ENCODE data around the gene LHFPL3.

DNA sequence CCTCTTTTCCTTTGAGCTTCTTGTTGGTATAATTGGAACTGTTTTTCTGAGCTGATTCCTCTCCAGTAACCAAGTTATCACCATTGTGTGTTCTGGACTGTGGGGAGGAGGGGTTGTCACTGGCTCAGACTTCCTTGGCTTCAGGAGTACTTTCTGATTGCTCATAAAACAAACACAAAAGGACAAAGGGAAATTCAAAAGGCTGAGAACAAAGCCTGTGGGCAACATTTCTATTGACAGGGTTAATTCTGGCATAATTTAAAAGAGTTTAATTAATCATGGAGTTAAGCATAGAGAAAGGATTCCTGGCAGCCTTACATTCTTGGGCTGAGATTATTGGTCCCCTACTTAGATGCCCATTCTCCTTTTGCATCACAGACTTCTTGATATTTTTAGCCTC is 462.7 kb downstream of the LHFPL3 start:
- TF ChIP-seq, protein P1, sequence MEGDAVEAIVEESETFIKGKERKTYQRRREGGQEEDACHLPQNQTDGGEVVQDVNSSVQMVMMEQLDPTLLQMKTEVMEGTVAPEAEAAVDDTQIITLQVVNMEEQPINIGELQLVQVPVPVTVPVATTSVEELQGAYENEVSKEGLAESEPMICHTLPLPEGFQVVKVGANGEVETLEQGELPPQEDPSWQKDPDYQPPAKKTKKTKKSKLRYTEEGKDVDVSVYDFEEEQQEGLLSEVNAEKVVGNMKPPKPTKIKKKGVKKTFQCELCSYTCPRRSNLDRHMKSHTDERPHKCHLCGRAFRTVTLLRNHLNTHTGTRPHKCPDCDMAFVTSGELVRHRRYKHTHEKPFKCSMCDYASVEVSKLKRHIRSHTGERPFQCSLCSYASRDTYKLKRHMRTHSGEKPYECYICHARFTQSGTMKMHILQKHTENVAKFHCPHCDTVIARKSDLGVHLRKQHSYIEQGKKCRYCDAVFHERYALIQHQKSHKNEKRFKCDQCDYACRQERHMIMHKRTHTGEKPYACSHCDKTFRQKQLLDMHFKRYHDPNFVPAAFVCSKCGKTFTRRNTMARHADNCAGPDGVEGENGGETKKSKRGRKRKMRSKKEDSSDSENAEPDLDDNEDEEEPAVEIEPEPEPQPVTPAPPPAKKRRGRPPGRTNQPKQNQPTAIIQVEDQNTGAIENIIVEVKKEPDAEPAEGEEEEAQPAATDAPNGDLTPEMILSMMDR (IDR thresholded peaks at IDR 0.05; ENCODE audit: insufficient read depth, low read length): no peak
- TF ChIP-seq POLR2AphosphoS5 (IDR thresholded peaks at IDR 0.05; ENCODE audit: low read depth) (no peak), GABPA (IDR thresholded peaks at IDR 0.05; ENCODE audit: low read depth) (no peak), SPI1 (IDR thresholded peaks at IDR 0.05; ENCODE audit: borderline replicate concordance, low read depth) (no peak)
- TF ChIP-seq, protein P2, sequence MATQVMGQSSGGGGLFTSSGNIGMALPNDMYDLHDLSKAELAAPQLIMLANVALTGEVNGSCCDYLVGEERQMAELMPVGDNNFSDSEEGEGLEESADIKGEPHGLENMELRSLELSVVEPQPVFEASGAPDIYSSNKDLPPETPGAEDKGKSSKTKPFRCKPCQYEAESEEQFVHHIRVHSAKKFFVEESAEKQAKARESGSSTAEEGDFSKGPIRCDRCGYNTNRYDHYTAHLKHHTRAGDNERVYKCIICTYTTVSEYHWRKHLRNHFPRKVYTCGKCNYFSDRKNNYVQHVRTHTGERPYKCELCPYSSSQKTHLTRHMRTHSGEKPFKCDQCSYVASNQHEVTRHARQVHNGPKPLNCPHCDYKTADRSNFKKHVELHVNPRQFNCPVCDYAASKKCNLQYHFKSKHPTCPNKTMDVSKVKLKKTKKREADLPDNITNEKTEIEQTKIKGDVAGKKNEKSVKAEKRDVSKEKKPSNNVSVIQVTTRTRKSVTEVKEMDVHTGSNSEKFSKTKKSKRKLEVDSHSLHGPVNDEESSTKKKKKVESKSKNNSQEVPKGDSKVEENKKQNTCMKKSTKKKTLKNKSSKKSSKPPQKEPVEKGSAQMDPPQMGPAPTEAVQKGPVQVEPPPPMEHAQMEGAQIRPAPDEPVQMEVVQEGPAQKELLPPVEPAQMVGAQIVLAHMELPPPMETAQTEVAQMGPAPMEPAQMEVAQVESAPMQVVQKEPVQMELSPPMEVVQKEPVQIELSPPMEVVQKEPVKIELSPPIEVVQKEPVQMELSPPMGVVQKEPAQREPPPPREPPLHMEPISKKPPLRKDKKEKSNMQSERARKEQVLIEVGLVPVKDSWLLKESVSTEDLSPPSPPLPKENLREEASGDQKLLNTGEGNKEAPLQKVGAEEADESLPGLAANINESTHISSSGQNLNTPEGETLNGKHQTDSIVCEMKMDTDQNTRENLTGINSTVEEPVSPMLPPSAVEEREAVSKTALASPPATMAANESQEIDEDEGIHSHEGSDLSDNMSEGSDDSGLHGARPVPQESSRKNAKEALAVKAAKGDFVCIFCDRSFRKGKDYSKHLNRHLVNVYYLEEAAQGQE (IDR thresholded peaks at IDR 0.05; ENCODE audit: insufficient replicate concordance, low read depth): no peak
